Kidney epithelial cell (primary cell): ENCODE results near the gene POU5F1. TPM values are rescaled to one million over a fixed set of nuclear protein-coding genes. Genes with fewer than 3 reads are reported as not detected.

Experiments used
- DNase-seq: peaks from one replicate; pipeline ENCODE4 v3.0.0-alpha.2; 2010; ENCODE audit warnings: low read depth
- H3K27me3 ChIP-seq: 2 replicates; pipeline ENCODE4 v1.6.0; 2011; ENCODE audit warnings: low read length; ENCODE audit not compliant: control insufficient read depth, insufficient read depth
- H3K36me3 ChIP-seq: 2 replicates; pipeline ENCODE4 v1.5.1; 2011; ENCODE audit warnings: low read length; ENCODE audit not compliant: control insufficient read depth, insufficient read depth
- H3K4me3 ChIP-seq: 2 replicates; pipeline ENCODE4 v1.5.1; 2011; ENCODE audit warnings: low read depth, mild to moderate bottlenecking, control low read depth, low read length
- total RNA-seq: library from RNA; depleted of rRNA; stranded (reverse); fragments of >200 nt; gene quantifications from 2 replicates; pipeline ENCODE4 v1.2.3, GENCODE V29; 2015
- TF ChIP-seq, protein P1 (sequence below): IDR thresholded peaks from 2 replicates; pipeline ENCODE4 v1.5.1; 2011; ENCODE audit warnings: mild to moderate bottlenecking, moderate library complexity, low read length, control low read depth, inconsistent platforms; ENCODE audit not compliant: insufficient read depth, poor library complexity, severe bottlenecking

The POU5F1 gene
- total RNA-seq, 1 donor from 2014 or later, result 0.21 TPM

DNA sequence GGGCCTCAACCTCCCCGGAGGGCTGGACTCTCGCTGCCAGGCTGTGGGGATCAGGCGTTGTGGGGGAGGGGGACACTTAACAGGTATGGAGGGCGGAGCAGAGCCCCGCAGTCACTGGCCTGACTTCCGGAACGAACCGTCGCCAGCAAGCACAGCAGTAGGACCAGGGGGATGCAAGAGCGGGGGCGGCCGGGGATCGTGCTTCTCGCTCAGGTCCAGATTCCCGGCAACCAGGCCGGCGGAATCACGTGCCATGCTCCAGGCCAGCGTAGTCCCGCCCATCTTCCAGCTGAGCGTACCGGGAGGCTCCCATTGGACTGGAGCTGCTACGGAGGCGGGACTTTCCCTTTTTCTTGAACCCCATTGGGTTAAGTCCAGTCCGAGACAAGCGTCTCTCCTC lies 10.0 kb upstream of the POU5F1 start:
- H3K4me3 ChIP-seq, result no peak overlapping the region
- TF ChIP-seq, protein P1, sequence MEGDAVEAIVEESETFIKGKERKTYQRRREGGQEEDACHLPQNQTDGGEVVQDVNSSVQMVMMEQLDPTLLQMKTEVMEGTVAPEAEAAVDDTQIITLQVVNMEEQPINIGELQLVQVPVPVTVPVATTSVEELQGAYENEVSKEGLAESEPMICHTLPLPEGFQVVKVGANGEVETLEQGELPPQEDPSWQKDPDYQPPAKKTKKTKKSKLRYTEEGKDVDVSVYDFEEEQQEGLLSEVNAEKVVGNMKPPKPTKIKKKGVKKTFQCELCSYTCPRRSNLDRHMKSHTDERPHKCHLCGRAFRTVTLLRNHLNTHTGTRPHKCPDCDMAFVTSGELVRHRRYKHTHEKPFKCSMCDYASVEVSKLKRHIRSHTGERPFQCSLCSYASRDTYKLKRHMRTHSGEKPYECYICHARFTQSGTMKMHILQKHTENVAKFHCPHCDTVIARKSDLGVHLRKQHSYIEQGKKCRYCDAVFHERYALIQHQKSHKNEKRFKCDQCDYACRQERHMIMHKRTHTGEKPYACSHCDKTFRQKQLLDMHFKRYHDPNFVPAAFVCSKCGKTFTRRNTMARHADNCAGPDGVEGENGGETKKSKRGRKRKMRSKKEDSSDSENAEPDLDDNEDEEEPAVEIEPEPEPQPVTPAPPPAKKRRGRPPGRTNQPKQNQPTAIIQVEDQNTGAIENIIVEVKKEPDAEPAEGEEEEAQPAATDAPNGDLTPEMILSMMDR, result no peak
- H3K27me3 ChIP-seq, result no peaks in the 10 kb centered on the region

DNA sequence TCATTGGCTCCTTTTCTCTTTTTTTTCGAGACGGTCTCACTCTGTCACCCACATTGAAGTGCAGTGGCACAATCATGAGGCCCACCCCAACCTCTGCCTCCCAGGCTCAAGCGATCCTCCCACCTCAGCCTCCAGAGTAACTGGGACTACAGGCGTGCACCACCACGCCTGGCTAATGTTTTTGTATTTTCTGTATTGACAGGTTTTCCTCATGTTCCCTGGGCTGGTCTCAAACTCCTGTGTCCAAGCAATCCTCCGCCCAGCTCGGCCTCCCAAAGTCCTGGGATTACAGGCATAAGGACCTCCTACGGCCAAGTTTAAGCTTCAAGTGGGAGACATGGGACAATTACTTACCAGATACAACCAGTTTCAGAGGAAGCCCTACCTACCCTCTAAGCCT lies 9.4 kb upstream of the POU5F1 start:
- Histone ChIP-seq H3K4me3 (no peak overlapping the region), H3K27me3 (no peaks in the 10 kb centered on the region), H3K36me3 (peaks cover 2% of the 10 kb centered on the region)
- TF ChIP-seq, protein P1, result no peak
- no peak for DNase-seq

More for the DNA sequence above, 10.0 kb upstream of the POU5F1 start:
- no peak for DNase-seq
- H3K36me3 ChIP-seq, result peaks cover 2% of the 10 kb centered on the region

DNA sequence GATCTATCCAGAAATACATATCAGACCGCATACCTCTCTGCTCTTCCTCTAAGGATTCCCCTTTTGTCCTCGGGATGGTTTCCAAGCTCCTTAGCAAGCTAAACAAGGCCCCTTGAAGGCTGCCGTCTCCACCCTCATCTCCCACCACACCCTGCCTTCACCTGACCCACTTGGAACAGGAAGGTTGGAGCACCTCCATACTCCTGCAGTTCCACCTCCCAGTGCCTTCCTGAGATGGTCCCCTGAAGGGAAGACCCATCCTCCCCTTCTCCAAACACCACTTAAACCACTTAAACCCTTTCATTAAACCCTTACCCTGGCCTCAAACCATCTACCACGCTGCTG lies 8.5 kb upstream of the POU5F1 start:
- H3K4me3 ChIP-seq, result no peak overlapping the region
- DNase-seq, result no peak
- no peaks in the 10 kb centered on the region for H3K27me3 ChIP-seq
- H3K36me3 ChIP-seq, result peaks cover 2% of the 10 kb centered on the region
- TF ChIP-seq, protein P1, result no peak

DNA sequence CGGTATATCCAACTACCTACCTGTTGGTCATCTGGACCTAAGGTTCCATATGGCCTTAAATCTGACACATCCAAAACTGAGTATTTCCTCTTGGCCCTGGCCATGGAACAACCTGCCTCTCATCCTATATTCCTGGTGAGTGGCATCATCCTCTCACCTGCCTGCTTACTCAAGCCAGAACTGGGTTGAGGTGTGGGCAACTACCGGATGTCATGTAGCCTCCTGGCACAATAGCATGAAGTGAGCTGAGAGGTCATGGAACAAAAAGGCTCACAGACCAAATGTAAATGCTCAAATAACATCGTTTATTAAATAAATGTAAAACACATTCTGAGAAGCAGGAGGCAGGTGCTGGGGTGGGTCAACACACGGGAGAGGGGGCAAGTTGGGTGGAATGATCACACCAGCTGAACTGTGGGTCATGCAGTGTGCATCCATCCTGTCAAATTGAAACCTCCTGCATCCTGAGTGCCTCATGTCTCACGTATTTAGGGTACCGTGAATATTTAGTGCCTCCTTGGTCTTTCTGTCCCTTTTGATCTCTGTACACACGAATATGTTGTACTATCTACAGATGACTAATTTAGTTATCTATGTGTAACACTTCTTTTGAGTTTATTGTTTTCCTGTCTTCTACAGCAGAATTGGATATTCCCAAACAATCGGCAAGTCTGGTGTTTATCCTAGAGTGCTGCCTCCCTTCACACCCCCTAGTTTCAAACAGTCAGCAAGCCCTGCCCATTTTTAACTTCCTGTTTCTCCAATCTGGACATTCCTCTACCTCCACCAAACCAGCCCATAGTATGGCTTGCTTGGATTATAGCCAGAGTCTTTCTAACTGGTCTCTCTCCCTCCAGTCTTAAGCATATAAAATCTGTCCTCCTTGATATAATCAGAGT lies 7.9 kb upstream of the POU5F1 start:
- TF ChIP-seq, protein P1, result no peak

DNA sequence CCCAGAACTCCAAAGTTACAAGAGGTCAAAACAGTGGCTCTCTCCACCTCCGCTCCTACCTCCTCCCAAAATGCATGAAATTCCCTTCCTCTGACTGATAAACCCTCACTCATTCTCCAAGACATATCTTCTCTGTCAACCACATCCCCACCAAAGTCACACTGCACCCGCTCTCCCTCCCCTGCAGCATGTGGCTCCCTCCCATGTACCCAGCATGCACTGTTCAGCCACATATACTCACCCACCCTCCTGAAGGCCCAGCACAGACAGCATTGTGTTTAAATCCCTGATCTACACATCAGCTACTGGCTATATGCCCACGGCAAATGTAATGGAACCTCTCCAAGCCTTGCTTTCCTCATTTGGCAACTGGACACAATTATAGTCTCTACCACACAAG lies 5.5 kb upstream of the POU5F1 start:
- no peaks in the 10 kb centered on the region for H3K27me3 ChIP-seq
- DNase-seq, result no peak
- TF ChIP-seq, protein P1, result no peak
- H3K36me3 ChIP-seq, result peaks cover 2% of the 10 kb centered on the region
- H3K4me3 ChIP-seq, result no peak overlapping the region

More for the DNA sequence above, 7.9 kb upstream of the POU5F1 start:
- Histone ChIP-seq H3K36me3 (peaks cover 2% of the 10 kb centered on the region), H3K27me3 (no peaks in the 10 kb centered on the region), H3K4me3 (no peak overlapping the region)
- no peak for DNase-seq

DNA sequence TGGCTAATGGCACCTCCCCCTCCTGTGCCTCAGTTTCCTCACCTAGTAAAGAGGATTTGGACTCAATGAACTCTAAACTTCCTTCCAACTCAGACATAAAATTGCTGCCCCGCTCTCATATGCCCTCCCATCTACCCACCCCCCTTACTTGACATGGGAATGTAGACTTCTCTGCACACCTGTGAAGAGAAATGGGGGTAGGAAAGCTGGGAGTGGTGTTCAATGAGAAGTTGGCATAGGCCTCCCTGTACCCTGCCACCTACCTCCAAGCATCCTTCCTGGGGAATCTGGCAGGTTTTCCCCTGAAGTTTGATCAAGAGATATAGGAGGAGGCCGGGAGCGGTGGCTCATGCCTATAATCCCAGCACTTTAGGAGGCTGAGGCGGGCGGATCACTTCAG lies 3.9 kb upstream of the POU5F1 start:
- DNase-seq, result no peak
- Histone ChIP-seq H3K27me3 (no peaks in the 10 kb centered on the region), H3K36me3 (no peaks in the 10 kb centered on the region), H3K4me3 (no peak overlapping the region)
- TF ChIP-seq, protein P1, result no peak
